Stomach (tissue), 9 donors: ENCODE measurements around the gene CCR2. TPM values are rescaled to one million over a fixed set of nuclear protein-coding genes. Genes with fewer than 3 reads are reported as not detected.
A peak's percentile ranks its signal among the peaks of the same experiment; 100 is the strongest.

ENCODE experiments used
- DNase-seq, 2 donors: peaks; one replicate each; pipeline versions ENCODE4 v3.0.0 to v3.0.0-alpha.2; 2013 to 2019
- H3K27ac ChIP-seq, 5 donors: fragments of 200-600 bp in 4 of 5; sonication (generic) in 4 of 5; one replicate each; pipeline ENCODE4 v1.5.1; 2013 to 2019; ENCODE audit warnings: mild to moderate bottlenecking in 1 of 5, moderate library complexity in 1 of 5
- H3K27me3 ChIP-seq, 3 donors: fragments of 200-600 bp; sonication (generic); one replicate each; pipeline ENCODE4 v1.5.1; 2017 to 2019; ENCODE audit warnings: mixed run types in 1 of 3
- H3K36me3 ChIP-seq, 4 donors: fragments of 200-600 bp; sonication (generic); 1 replicate in 3 of 4; 2 replicates in 1 of 4; pipeline ENCODE4 v1.5.1; 2016 to 2019
- H3K4me1 ChIP-seq, 4 donors: fragments of 200-600 bp; sonication (generic); one replicate each; pipeline ENCODE4 v1.5.1; 2016 to 2019
- H3K4me3 ChIP-seq, 4 donors: fragments of 200-600 bp; sonication (generic) in 3 of 4; one replicate each; pipeline ENCODE4 v1.5.1; 2016 to 2019; ENCODE audit warnings: mild to moderate bottlenecking in 1 of 4
- H3K9me3 ChIP-seq, 4 donors: fragments of 200-600 bp; sonication (generic); one replicate each; pipeline ENCODE4 v1.5.1; 2016 to 2019
- EP300 ChIP-seq: sonication (generic); formaldehyde crosslinking; IDR thresholded peaks from one replicate; pipeline ENCODE4 v1.6.1; 2017; ENCODE audit warnings: antibody characterized with exemption
- POLR2A ChIP-seq, 4 donors: fragments of 450-650 bp; IDR thresholded peaks; one replicate each; pipeline ENCODE4 v1.6.1; 2016; ENCODE audit warnings: antibody characterized with exemption in 4 of 4, control low read depth in 2 of 4, mild to moderate bottlenecking in 1 of 4, moderate library complexity in 1 of 4
- POLR2AphosphoS5 ChIP-seq, 3 donors: sonication (generic); formaldehyde crosslinking; IDR thresholded peaks; one replicate each; pipeline ENCODE4 v1.6.1; 2016; ENCODE audit warnings: antibody characterized with exemption in 3 of 3
- WGBS, 5 donors: extraction: QIAGEN DNeasy Blood & Tissue Kit in 3 of 5; methylation state at CpG; one replicate each; pipeline versions ENCODE4 v1.1.5 to v1.1.7; 2013 to 2018; 5-methylcytosine and 5-hydroxymethylcytosine counted together
- intact Hi-C: fragments of 100-400 bp; cut with DNase I; formaldehyde crosslinking; loops from one replicate; pipeline ENCODE4 v1.15.1; 2023; ENCODE audit warnings: low total_unique reads
- polyA plus RNA-seq, 3 donors: library from polyadenylated mRNA; stranded (reverse); fragments of 200-250 nt; gene quantifications; one replicate each; pipeline ENCODE4 v1.2.3, GENCODE V29; 2013
- total RNA-seq, 5 donors: library from RNA; depleted of rRNA; stranded (reverse); fragments of >200 nt; gene quantifications; one replicate each; pipeline versions ENCODE4 v1.1.0 to v1.2.3, GENCODE V29; 2014 to 2016
- TF ChIP-seq, protein P1 (sequence below), 7 experiments: fragments of 450-650 bp in 4 of 7; fragments of 200-600 bp in 3 of 7; sonication (generic) in 3 of 7; IDR thresholded peaks; one replicate each; pipeline ENCODE4 v1.5.1; 2016 to 2019; ENCODE audit warnings: antibody characterized with exemption in 7 of 7, control low read depth in 2 of 7, mild to moderate bottlenecking in 1 of 7
- donor health status: healthy with polysubstance abuse.
- donor health status: Bipolar disorder and iron deficiency.
- donor health status: healthy.

The CCR2 gene
- total and polyA plus RNA-seq, 8 donors, result 0.37 to 2.5 (median 0.61) TPM; not detected in 3

GRCh38 chr3:46365737-46366524 lies 12.0 kb downstream of the CCR2 start:
- TF ChIP-seq EP300, result no peak
- TF ChIP-seq, protein P1, sequence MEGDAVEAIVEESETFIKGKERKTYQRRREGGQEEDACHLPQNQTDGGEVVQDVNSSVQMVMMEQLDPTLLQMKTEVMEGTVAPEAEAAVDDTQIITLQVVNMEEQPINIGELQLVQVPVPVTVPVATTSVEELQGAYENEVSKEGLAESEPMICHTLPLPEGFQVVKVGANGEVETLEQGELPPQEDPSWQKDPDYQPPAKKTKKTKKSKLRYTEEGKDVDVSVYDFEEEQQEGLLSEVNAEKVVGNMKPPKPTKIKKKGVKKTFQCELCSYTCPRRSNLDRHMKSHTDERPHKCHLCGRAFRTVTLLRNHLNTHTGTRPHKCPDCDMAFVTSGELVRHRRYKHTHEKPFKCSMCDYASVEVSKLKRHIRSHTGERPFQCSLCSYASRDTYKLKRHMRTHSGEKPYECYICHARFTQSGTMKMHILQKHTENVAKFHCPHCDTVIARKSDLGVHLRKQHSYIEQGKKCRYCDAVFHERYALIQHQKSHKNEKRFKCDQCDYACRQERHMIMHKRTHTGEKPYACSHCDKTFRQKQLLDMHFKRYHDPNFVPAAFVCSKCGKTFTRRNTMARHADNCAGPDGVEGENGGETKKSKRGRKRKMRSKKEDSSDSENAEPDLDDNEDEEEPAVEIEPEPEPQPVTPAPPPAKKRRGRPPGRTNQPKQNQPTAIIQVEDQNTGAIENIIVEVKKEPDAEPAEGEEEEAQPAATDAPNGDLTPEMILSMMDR (IDR thresholded peaks at IDR 0.05), result no peak
- Histone ChIP-seq H3K4me3 (no peak overlapping the region), H3K27ac (no peak overlapping the region), H3K36me3 (no peaks in the 10 kb centered on the region), H3K4me1 (peaks cover 0 to 13% (median 0%) of the 10 kb centered on the region in 4 donors), H3K27me3 (no peaks in the 10 kb centered on the region), H3K9me3 (no peaks in the 10 kb centered on the region)
- DNase-seq, result no peak
- intact Hi-C loops, result no loop called here
- WGBS, 5 donors, result 87 to 98% (median 91%) methylated on average over 5 of the region's 5 CpGs

DNA sequence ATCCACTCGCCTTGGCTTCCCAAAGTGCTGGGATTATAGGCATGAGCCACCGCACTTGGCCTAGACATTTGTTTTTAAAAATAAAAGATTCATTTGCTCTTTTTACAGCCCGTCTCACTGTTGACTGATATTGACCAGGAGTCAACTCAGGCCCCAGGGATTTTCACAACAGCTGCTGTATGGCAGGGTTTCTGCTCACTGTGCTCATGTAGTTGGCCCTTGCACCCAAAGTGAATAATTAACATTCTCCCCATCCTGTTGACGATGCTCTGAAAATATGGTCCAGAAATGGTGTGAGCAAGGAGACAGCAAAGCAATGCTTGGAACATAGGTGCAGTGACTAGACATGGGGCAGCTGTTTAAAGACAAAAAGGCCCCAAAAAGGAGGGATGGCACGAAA lies 13.9 kb downstream of the CCR2 start:
- Histone ChIP-seq H3K4me3 (no peak overlapping the region), H3K27me3 (peaks cover 0 to under 1% (median 0%) of the 10 kb centered on the region in 3 donors), H3K36me3 (no peaks in the 10 kb centered on the region), H3K27ac (peak overlapping the region in 2 of 5 donors; percentile 23 to 51), H3K4me1 (no peaks in the 10 kb centered on the region), H3K9me3 (no peaks in the 10 kb centered on the region)
- intact Hi-C loops, result no loop called here
- 73 to 94% (median 81%) methylated on average over 5 of the region's 5 CpGs for whole genome bisulfite sequencing, 5 donors
- TF ChIP-seq, protein P1 (IDR thresholded peaks at IDR 0.05), result no peak
- TF ChIP-seq POLR2A (IDR thresholded peaks at IDR 0.05), result no peak
- no peak for TF ChIP-seq EP300
- TF ChIP-seq POLR2AphosphoS5 (IDR thresholded peaks at IDR 0.05), result no peak
- DNase-seq, result no peak

DNA sequence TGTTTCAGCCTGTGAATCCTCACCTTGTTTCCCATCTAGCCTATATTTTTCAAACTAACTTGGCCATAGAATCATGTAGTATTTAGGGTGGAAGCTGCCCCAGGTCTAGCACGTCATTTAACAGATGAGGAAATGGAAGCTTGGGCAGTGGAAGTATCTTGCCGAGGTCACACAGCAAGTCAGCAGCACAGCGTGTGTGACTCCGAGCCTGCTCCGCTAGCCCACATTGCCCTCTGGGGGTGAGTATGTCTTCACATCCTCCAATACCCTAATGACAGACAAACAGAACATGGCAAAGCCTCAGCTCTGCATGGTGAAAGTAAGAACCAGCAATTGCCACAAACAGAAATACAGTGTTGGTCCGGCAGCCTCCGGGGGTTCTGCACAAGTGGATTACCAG lies 14.7 kb downstream of the CCR2 start:
- 49 to 67% (median 61%) methylated on average over 7 of the region's 7 CpGs for WGBS, 5 donors
- no peaks in the 10 kb centered on the region for H3K4me1 ChIP-seq
- no peak overlapping the region for H3K4me3 ChIP-seq
- peak; percentile 51 to 71 for DNase-seq
- intact Hi-C loops, result no loop called here
- H3K27ac ChIP-seq, result peak overlapping the region in 2 of 5 donors; percentile 45 to 51
- H3K27me3 ChIP-seq, result peaks cover 0 to 8% (median 0%) of the 10 kb centered on the region in 3 donors
- H3K9me3 ChIP-seq, result no peaks in the 10 kb centered on the region
- no peaks in the 10 kb centered on the region for H3K36me3 ChIP-seq
- TF ChIP-seq, protein P1 (IDR thresholded peaks at IDR 0.05), result peak in 1 of 7 experiments; percentile 20
- no peak for TF ChIP-seq EP300

DNA sequence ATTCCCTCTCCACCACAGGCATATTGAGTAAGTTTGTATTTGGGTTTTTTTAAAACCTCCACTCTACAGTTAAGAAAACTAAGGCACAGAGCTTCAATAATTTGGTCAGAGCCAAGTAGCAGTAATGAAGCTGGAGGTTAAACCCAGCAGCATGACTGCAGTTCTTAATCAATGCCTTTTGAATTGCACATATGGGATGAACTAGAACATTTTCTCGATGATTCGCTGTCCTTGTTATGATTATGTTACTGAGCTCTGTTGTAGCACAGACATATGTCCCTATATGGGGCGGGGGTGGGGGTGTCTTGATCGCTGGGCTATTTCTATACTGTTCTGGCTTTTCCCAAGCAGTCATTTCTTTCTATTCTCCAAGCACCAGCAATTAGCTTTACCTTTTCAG lies 15.2 kb downstream of the CCR2 start:
- TF ChIP-seq POLR2A (IDR thresholded peaks at IDR 0.05), result no peak
- TF ChIP-seq POLR2AphosphoS5 (IDR thresholded peaks at IDR 0.05), result no peak
- TF ChIP-seq EP300, result no peak
- TF ChIP-seq, protein P1 (IDR thresholded peaks at IDR 0.05), result no peak
- intact Hi-C loops, result no loop called here
- Histone ChIP-seq H3K4me1 (no peaks in the 10 kb centered on the region), H3K36me3 (no peaks in the 10 kb centered on the region), H3K27ac (peak overlapping the region in 3 of 5 donors; percentile 15 to 51 (median 45)), H3K9me3 (no peaks in the 10 kb centered on the region), H3K27me3 (peaks cover 0 to 11% (median 0%) of the 10 kb centered on the region in 3 donors), H3K4me3 (no peak overlapping the region)
- DNase-seq, result no peak
- 78 to 89% (median 85%) methylated on average over 4 of the region's 4 CpGs for WGBS, 5 donors
